Stomach (tissue), 4 donors: ENCODE measurements around the gene BIN1.

Experiments used
- POLR2AphosphoS5 ChIP-seq, 3 donors: sonication (generic); formaldehyde crosslinking; IDR thresholded peaks; one replicate each; pipeline ENCODE4 v1.6.1; 2016; ENCODE audit warnings: antibody characterized with exemption in 3 of 3
- TF ChIP-seq, protein P1 (sequence below), 7 experiments: fragments of 450-650 bp in 4 of 7; fragments of 200-600 bp in 3 of 7; sonication (generic) in 3 of 7; IDR thresholded peaks; one replicate each; pipeline ENCODE4 v1.5.1; 2016 to 2019; ENCODE audit warnings: antibody characterized with exemption in 7 of 7, control low read depth in 2 of 7, mild to moderate bottlenecking in 1 of 7

DNA sequence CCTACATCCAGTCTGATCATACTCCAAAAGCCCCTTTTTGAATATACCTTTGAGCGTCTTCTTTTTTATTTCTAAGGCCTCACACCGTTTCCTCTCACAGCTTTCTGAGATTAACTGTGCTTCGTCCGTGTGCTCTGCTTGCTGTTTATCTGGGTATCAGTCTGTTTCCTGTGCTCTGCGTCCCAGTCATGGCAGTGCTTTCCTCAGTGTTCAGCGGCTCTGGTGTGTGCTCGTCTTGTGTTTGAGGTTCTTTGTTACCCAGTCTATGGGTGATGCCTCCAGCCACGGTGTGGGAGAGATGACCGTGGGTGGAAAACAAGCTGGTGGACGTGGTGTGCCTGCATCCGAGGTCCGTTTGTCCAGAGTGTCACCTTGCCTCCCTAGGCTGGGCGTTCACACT, 33.6 kb upstream of the BIN1 start:
- TF ChIP-seq, protein P1, sequence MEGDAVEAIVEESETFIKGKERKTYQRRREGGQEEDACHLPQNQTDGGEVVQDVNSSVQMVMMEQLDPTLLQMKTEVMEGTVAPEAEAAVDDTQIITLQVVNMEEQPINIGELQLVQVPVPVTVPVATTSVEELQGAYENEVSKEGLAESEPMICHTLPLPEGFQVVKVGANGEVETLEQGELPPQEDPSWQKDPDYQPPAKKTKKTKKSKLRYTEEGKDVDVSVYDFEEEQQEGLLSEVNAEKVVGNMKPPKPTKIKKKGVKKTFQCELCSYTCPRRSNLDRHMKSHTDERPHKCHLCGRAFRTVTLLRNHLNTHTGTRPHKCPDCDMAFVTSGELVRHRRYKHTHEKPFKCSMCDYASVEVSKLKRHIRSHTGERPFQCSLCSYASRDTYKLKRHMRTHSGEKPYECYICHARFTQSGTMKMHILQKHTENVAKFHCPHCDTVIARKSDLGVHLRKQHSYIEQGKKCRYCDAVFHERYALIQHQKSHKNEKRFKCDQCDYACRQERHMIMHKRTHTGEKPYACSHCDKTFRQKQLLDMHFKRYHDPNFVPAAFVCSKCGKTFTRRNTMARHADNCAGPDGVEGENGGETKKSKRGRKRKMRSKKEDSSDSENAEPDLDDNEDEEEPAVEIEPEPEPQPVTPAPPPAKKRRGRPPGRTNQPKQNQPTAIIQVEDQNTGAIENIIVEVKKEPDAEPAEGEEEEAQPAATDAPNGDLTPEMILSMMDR (IDR thresholded peaks at IDR 0.05), result no peak
- TF ChIP-seq POLR2AphosphoS5 (IDR thresholded peaks at IDR 0.05), result no peak
